Activated CD4-positive, CD25-positive, alpha-beta regulatory T cell treated with anti-CD3 and anti-CD28 coated beads, Interleukin-2, amount 50 U/mL, for 24 hours (primary cell): Measurements from ENCODE around the gene FRMD4B.
A peak's percentile ranks its signal among the peaks of the same experiment; 100 is the strongest.

ENCODE experiments used
- ATAC-seq, 2 donors: fragments of 150-1000 bp; cut with Tn5 transposase; one replicate each; pipeline ENCODE4 v1.10.0; 2021; ENCODE audit warnings: mild to moderate bottlenecking in 1 of 2, moderate library complexity in 1 of 2

FRMD4B gene

GRCh38 chr3:69200384-69201068 lies 185.4 kb downstream of the FRMD4B start:
- ATAC-seq = peak; percentile 30 to 37

DNA sequence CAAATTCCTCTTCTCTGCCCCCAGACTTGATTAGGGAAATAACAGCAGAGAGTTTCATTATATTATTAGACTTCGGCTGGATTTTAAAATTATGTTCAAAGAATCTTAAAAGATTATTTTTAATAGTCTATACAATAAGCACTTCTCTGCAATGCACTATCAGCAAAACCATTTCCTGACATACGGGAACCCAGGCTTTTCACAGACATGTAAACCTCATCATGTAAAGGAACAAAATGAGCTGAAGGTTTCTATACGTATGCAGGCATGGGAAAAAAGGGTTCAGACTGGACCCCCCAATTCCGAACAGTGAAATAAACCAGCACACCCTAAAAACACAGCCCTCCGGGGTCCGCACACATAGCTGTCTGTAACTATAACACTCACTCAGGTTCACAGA lies 185.9 kb downstream of the FRMD4B start:
- no peak for ATAC-seq

DNA sequence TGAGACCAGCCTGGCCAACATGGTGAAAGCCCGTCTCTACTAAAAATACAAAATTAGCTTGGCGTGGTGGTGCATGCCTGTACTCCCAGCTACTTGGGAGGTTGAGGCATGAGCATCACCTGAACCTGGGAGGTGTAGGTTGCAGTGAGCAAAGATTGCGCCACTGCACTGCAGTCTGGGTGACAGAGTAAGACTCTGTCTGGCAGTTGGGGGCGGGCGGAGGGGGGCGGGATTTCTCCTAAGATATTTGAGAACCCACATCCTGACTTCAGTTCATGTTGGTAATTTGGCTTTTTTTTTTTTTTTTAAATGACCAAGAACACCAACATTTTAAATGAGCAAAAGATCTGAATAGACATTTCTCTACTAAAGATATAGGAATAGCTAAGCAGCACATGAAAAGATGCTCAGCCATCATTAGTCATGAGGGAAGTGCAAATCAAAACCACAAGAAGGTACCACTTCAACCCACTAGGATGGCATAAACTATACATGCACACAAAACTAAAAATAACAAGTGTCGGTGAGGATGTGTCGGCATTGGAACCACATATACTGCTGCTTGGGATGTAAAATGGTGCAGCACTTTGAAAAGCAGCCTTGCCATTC lies 187.9 kb downstream of the FRMD4B start:
- ATAC-seq = peak; percentile 71 to 77

- no peak for ATAC-seq
Measured at GRCh38 chr3:69197455-69197854, 188.4 kb downstream of the FRMD4B start.

GRCh38 chr3:69196876-69197275 lies 189.0 kb downstream of the FRMD4B start:
- ATAC-seq = no peak

DNA sequence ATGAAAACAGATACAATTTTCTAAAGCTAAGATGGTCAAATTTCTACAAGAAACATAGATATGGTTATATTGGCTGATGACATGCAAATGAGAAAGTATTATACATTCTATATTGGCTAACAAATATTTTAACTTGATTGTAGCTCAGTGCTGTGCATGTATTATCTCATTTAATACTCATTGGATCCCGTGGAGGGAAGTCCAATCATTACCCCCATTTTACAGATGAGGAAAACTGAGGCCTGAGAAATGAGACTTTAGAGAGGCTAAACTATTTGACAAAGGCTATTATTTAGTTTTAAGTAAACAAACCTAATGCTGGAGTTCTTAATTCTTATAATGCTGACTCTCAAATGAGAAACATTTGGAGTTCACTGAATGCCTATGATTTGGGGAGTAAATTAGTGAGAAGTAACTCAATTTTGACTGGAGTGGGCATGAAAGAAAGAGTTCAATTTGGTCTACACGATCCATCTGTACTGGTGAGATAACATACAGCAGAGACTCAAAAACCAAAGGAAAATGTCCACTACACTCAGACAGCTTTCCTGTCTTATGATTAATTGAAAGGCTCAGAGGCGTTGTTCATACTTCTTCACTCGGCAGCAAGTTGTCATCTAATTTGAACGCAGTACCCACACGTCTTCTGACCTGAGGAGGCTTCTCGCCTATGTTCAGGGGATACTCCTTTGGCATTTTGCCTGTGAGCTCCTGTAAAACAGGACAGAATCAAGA lies 191.3 kb downstream of the FRMD4B start:
- ATAC-seq = no peak

DNA sequence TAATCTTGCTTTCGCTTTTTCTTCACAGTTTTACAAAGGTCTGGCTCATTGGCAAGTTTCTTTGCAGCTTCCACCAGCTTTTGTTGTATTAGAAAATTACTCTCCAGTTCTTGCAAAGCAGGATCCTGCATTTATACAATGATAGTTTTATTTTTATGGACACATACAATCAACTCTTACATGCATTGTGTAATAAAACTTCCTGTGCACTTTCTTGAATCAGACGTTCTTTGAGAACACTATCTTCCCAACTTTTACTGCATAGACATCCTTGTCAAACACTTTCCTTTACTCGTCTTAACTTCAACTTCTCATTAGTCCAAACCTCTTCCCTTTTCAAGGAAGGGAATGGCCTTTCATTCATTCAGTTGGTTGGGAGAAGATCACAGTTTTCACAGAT lies 192.1 kb downstream of the FRMD4B start:
- no peak for ATAC-seq

GRCh38 chr3:69191516-69191915 lies 194.4 kb downstream of the FRMD4B start:
- ATAC-seq = no peak

GRCh38 chr3:69189487-69189886 lies 196.4 kb downstream of the FRMD4B start:
- peak; percentile 92 for ATAC-seq

DNA sequence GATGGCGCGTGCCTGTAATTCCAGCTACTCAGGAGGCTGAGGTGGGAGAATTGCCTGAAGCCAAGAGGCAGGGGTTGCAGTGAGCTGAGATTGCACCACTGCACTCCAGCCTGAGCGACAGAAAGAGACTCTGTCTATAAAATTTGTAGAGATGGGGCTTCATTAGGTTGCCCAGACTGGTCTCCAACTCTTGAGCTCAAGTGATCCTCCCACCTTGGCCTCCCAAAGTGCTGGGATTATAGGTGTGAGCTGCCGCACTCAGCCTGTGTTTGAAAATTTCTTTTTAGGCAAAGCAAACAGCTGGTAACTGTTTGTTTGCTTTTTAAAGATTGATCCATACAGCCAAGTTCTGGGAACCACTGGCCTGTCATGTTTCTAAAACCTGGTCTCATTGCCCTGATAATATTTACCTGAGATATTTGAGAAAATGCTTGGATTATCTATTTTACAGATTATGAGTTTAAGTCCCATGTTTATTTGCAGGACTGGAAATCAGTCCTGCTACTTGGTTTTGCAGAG lies 199.3 kb downstream of the FRMD4B start:
- no peak for ATAC-seq

- ATAC-seq = no peak
Measured at GRCh38 chr3:69182588-69183316, 203.1 kb downstream of the FRMD4B start.

GRCh38 chr3:69181592-69182211 lies 204.2 kb downstream of the FRMD4B start:
- no peak for ATAC-seq

DNA sequence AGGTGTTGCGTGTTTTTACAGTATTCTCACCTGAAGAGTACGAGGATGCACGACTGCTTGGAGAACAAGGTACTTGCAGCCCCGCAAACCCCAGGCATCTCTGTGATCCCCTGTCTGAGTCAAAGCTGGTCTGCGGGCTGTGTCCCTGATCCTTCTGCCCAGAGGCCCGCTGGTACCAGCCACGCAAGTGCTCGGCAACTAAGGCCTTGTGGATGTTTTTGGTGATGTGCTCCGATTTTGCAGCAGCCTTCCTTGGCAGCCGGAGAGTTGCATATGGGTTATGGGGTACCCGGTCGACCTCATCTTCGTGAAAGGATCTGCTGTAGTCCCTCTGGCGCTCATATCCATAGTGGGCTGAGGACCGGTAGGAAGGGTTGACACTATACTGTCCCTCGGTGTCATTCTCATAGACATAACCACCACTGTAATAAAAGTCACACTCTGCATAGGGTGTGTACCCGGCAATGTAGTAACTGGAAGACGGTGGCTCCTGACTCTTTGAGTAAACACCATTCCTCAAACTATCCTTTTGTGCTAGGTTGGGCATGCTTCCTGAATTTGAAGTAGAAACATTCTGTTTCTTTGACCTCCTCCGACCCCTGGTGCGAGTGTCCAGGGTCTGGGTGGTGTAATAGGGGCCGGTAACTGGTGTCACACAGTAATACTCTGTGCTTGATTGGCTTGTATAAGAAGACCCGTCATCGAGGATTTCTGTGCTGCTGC lies 204.9 kb downstream of the FRMD4B start:
- ATAC-seq = no peak

DNA sequence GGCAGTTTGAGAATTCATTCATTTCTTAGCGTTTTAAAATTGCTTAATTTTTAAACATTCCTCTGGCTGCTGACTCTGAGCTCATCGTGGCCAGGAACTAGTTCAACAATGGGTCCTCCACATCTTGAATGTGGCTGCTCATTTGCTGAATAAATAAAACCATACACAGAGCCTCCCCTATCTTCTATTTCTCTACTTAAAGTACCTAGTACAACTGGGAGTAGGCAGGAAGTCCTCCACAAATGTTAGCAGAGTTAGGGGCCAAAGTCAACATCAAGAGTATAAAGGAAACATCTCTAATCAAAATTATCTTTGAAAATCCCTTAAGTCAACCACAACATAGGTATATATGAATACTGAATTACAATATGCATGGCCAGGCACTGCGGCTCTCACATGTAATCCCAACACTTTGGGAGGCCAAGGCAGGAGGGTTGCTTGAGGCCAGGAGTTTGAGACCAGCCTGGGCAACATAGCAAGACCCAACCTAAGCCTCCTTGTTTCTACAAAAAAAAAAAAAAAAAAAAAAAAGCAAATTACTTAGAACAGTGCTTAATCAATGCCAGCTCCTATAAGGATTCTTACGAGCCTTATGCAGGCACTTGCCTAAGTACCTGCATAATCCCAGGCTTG lies 206.0 kb downstream of the FRMD4B start:
- ATAC-seq = no peak

GRCh38 chr3:69178838-69179739 lies 206.8 kb downstream of the FRMD4B start:
- peak; percentile 61 to 77 for ATAC-seq

GRCh38 chr3:69178082-69178481 lies 207.8 kb downstream of the FRMD4B start:
- no peak for ATAC-seq

DNA sequence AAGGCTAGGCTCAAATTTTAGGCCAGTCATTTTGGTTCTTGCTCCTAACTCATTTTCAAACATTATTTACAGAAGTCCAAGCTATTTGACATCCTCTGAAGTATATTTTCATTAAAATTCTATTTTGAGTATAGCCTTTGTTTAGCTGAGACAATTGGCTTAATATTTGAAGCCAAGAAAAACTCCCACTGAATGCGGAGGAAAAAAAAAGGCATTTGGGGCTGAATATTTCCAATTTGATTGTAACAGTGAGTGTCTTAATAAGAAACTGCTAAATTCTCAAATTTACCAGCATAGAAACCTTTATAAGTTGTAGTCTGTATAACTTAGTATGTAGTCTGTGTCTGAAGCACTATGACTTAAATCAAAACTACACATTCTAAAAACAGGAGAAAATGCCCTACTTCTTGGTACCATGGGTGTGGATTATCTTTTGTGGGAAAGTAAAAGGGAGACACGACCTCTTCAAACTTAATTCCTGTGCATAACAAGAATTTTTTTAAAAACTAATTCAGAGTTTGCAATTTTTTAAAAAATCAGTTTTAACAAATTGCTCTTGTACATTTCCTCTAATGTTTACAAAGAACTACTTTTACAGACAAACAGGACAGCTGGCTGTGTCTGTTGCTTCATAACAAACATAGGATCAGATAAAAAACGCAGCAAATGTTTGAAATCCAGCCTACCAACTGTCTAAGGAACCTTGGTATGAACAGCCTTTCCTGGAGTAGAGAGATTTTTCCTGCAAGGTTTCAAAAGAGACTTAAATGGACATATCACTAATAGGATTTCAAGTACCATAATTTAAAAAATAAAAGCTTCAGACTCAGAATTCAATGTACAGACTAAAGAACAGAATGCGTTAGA lies 210.8 kb downstream of the FRMD4B start:
- no peak for ATAC-seq

- ATAC-seq = no peak
Measured at GRCh38 chr3:69174445-69174844, 211.4 kb downstream of the FRMD4B start.

DNA sequence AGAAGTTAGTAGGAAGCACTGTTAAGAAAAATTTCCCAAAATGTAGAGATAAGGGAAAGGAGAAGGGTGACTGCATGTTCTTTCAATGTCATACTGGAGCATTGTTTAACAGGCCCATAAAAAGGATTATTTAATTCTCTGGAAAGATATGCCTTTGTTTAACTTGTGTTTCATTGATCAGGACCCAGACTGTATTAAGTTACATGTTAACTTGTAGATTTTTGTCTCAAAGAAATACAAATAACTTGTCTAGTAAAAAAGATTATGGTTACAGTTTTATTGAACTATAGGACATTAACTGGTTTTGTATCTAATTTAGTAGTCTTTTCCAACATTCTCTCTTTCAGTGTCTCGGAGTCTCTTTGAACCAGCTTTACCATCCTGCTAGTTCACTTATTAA lies 213.8 kb downstream of the FRMD4B start:
- no peak for ATAC-seq
